Dendritic cell treated with granulocyte-macrophage colony-stimulating factor and Interleukin-4, amounts not matched to agents 40 ng/mL and 50 ng/mL, for 4 days (primary cell): ENCODE data around the gene TCP11L1.
"Not testable (repeated sequence)": the region's sequence is repeated elsewhere in the genome, so short reads cannot be mapped to it uniquely, and the experiment has no call there.

ENCODE experiments used
- H3K27ac Mint-ChIP-seq: one replicate; pipeline ENCODE4 v1.8.0; 2022; ENCODE audit warnings: mild to moderate bottlenecking, mixed read lengths
- H3K27me3 Mint-ChIP-seq: one replicate; pipeline ENCODE4 v1.8.0; 2022; ENCODE audit warnings: mild to moderate bottlenecking, mixed read lengths
- H3K36me3 Mint-ChIP-seq: one replicate; pipeline ENCODE4 v1.8.0; 2022; ENCODE audit warnings: low read depth, mixed read lengths
- H3K4me1 Mint-ChIP-seq: one replicate; pipeline ENCODE4 v1.8.0; 2022; ENCODE audit warnings: low read depth, mixed read lengths
- H3K4me3 Mint-ChIP-seq: one replicate; pipeline ENCODE4 v1.8.0; 2022; ENCODE audit warnings: mild to moderate bottlenecking, moderate library complexity, mixed read lengths
- H3K9me3 Mint-ChIP-seq: one replicate; pipeline ENCODE4 v1.8.0; 2022; ENCODE audit warnings: mixed read lengths
- intact Hi-C: fragments of 100-400 bp; cut with micrococcal nuclease; formaldehyde crosslinking; loops from one replicate; pipeline ENCODE4 v1.15.0; 2022

The TCP11L1 gene

DNA sequence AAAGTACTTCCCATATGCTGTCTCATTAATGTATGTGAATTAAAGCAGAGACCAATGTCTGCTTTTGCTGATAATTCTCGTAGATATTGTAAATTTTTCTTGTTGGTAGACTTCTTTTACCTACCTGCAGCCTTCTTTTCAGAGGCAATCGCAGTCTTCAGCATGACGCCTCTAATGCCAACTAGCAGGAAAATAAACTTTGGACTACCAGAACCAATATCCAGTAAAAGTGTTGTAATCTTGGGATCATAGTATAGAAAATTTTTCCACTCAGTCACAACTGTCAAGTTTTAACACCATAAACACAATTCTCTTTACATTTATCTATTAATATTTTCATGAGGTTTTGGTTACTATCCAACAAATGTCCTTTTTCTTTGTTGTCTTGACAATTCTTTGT, 21.4 kb upstream of the TCP11L1 start:
- H3K27me3 Mint-ChIP-seq, result peaks cover 6% of the 10 kb centered on the region

DNA sequence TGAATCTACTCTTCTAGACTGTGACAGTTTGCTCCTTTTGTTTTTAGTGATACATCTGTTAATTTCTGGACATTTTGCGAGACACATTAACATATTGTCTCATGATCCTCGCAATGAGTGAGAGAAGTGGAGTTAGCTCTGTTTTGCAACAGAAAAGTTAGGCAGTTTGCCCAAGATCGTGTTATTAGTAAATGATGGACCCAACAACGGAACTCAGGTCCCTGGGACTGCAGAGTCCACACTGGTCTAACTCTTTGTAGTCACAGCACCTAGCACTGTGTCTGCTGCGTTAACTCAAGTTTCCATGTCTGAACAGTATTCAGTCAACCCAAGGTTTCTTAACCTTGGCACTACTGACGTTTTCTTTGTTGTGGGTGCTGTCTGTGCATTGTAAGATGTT, 20.5 kb upstream of the TCP11L1 start:
- no peak overlapping the region for H3K4me3 Mint-ChIP-seq
- H3K27ac Mint-ChIP-seq, result no peak overlapping the region
- peaks cover 6% of the 10 kb centered on the region for H3K27me3 Mint-ChIP-seq
- peaks cover 10% of the 10 kb centered on the region for H3K4me1 Mint-ChIP-seq
- intact Hi-C loops, result loop anchor here (5.0 kb wide), 1 partner anchor 43 kb away; no protein-coding TSS in a partner anchor
- no peaks in the 10 kb centered on the region for H3K36me3 Mint-ChIP-seq
- no peaks in the 10 kb centered on the region for H3K9me3 Mint-ChIP-seq

More for the DNA sequence above, 21.4 kb upstream of the TCP11L1 start:
- Mint-ChIP-seq H3K4me1 (peaks cover 10% of the 10 kb centered on the region), H3K4me3 (no peak overlapping the region), H3K9me3 (no peaks in the 10 kb centered on the region), H3K27ac (no peak overlapping the region), H3K36me3 (no peaks in the 10 kb centered on the region)
- intact Hi-C loops, result loop anchor here (5.0 kb wide), 1 partner anchor 44 kb away; no protein-coding TSS in a partner anchor

DNA sequence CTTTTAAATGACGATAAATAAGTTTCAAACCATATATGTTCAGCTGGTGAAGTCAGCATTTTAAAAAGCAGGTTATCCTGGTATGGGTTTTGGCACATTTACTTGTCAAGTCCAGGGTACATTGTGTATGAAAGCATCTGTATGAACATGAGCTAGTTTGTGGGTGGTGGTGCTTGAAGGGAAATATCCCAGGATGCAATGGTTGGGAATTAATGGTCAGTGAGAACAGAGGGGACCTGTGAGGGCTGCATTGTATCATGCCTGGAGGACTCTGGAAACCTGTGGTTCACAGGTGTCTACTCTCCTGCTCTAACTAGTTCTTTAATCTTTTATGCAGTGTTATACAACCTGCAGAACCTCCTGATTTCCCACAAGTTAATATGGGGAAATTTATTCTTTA, 17.9 kb upstream of the TCP11L1 start:
- H3K27ac Mint-ChIP-seq, result no peak overlapping the region
- intact Hi-C loops, result no loop called here
- no peaks in the 10 kb centered on the region for H3K27me3 Mint-ChIP-seq
- H3K4me1 Mint-ChIP-seq, result peaks cover 7% of the 10 kb centered on the region
- no peaks in the 10 kb centered on the region for H3K36me3 Mint-ChIP-seq
- H3K4me3 Mint-ChIP-seq, result no peak overlapping the region
- no peaks in the 10 kb centered on the region for H3K9me3 Mint-ChIP-seq

DNA sequence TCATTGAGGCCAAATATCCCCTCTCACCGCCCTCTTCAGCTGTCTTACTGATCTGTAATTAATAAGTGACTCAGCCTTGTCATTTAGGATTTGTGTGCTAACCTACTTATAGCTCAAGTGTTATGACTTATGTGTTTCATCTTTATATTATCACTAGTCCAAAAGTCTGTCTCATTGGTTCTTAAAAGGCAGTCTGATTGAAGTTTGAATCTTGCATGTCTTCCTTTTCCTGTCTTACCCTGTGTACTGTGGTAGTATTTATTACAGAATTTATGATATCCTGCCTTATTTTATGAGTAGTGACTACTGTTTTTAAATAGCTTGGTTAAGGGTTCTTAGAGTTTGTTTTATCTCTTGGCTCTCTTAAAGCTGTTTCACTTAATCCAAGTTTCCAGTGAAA, 17.4 kb upstream of the TCP11L1 start:
- H3K9me3 Mint-ChIP-seq, result no peaks in the 10 kb centered on the region
- H3K4me1 Mint-ChIP-seq, result peaks cover 6% of the 10 kb centered on the region
- no peak overlapping the region for H3K27ac Mint-ChIP-seq
- H3K36me3 Mint-ChIP-seq, result no peaks in the 10 kb centered on the region
- intact Hi-C loops, result no loop called here
- H3K27me3 Mint-ChIP-seq, result no peaks in the 10 kb centered on the region
- H3K4me3 Mint-ChIP-seq, result no peak overlapping the region

DNA sequence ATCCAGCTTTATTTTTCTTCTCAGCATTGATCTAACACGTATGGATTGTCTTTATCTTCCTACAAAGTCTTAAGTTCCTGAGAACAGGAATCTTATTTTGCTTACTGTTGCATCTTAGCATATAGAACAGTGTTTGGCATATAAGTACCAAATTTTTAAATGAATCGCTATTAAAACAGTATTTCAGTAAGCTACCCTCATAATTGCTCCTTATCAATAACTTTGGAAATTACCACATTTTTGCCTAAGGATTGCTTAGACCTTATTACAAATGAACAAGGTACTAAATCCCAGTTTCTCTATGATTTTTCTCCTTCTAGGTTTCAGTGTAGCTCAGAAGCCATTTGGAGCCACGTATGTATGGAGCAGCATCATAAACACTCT, 14.0 kb upstream of the TCP11L1 start:
- Mint-ChIP-seq H3K36me3 (no peaks in the 10 kb centered on the region), H3K4me3 (no peak overlapping the region), H3K27ac (no peak overlapping the region), H3K4me1 (peaks cover 6% of the 10 kb centered on the region), H3K9me3 (no peaks in the 10 kb centered on the region), H3K27me3 (no peaks in the 10 kb centered on the region)
- intact Hi-C loops, result no loop called here

DNA sequence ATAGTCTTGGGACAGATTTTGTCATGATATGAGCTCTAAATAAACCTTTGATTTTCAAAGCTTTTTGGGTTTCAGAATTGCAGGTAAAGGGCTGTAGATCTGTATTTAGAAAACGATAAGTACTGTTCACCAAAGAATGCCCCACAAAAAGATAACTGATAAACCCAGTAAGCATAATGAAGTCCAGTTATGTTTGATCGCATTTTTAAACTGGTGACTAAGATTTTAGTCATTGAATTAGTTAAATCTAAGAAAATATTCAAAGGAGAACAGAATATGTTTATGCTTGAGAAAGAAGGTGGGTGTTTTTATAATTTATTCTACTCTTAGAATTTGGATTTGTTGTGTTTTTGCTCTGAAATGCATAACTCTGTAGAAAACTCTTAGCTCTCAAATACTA, 12.1 kb upstream of the TCP11L1 start:
- intact Hi-C loops, result no loop called here
- Mint-ChIP-seq H3K27ac (no peak overlapping the region), H3K27me3 (no peaks in the 10 kb centered on the region), H3K4me3 (no peak overlapping the region), H3K9me3 (no peaks in the 10 kb centered on the region), H3K4me1 (peaks cover 6% of the 10 kb centered on the region), H3K36me3 (no peaks in the 10 kb centered on the region)

DNA sequence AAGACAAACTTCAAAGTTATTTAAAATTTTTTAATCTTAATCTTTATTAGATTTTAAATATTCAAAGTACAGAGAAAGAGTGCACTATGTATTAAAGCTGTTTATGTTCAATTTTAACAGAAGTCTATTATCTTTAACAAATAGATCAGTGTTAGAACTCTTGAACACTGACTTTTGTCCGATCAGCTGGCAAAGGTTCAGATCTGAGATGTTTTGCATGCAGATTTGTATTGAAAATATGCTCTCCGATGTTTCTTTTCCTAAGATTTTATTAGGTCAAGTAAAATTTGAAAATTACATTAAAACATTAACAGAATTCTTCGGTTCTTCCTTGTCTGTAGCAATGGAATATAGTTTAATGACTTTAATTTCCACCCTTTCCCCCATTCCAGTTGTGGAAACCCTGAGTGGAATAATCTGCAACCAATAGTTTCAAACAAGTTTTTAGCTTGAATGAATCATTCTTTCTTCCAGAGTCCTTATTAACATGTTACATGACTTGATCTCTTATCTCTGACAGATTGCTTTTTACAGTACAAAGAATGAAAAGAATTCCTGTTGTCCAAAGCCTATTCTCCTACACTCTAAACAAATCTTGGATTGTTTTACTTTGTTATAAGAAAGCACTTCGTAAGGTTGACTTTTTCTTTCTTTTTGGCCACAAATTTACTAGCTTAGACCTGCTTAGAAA, 11.4 kb upstream of the TCP11L1 start:
- no peaks in the 10 kb centered on the region for H3K36me3 Mint-ChIP-seq
- no peak overlapping the region for H3K27ac Mint-ChIP-seq
- no peak overlapping the region for H3K4me3 Mint-ChIP-seq
- intact Hi-C loops, result no loop called here
- peaks cover 6% of the 10 kb centered on the region for H3K4me1 Mint-ChIP-seq
- no peaks in the 10 kb centered on the region for H3K27me3 Mint-ChIP-seq
- H3K9me3 Mint-ChIP-seq, result no peaks in the 10 kb centered on the region

DNA sequence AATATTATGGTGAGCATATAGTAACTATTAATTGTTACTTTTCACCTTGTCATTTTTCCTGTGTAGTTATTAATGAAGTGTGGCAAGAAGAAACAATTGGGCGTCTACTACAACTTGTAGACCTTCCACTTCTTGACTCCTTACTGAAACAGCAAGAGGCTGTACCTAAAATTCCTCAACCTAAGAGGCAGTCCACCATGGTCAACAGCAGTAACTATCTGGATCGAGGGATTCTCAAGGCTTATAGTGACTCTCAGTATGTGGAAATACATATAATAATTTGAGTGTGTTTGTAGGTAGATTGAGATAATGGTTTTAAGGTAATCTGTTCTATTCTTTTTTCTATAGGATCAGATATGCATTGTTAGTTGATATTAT, 10.8 kb upstream of the TCP11L1 start:
- Mint-ChIP-seq H3K4me3 (no peak overlapping the region), H3K9me3 (no peaks in the 10 kb centered on the region), H3K27ac (no peak overlapping the region), H3K27me3 (no peaks in the 10 kb centered on the region), H3K36me3 (no peaks in the 10 kb centered on the region), H3K4me1 (peaks cover 6% of the 10 kb centered on the region)
- intact Hi-C loops, result no loop called here

DNA sequence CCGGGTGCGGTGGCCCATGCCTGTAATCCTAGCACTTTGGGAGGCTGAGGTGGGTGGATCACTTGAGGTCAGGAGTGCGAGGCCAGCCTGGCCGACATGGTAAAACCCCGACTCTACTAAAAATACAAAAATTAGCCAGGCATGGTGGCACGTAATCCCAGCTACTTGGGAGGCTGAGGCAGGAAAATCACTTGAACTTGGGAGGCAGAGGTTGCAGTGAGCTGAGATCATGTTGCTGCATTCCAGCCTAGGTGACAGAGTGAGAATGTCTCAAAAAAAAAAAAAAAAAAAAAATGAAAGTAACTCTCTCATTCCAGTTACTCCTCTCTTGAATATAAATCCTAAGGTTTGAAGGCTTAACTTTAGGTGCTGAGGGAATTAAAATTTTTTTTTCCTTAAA, 10.2 kb upstream of the TCP11L1 start:
- intact Hi-C loops, H3K4me3 Mint-ChIP-seq, H3K9me3 Mint-ChIP-seq, H3K36me3 Mint-ChIP-seq, H3K4me1 Mint-ChIP-seq, H3K27me3 Mint-ChIP-seq, H3K27ac Mint-ChIP-seq: not testable (repeated sequence)

DNA sequence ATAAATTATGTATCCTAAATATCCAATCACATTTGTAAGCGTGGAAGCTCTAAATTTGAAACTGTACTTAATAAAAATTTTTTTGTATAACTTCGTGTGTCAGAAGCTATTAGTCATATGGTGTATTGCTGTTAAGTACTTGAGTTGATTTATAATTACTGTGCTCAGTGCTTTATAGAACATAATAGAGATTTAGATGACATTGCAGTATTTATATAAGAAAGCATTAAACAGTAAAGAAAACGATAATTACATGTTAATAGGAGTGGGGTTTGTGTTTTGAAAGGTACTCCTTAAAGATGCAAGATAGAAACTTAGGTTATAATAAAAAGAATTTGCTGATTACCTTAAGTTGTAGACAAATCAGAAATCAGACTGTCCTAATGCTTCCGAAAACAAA, 5.9 kb upstream of the TCP11L1 start:
- no peaks in the 10 kb centered on the region for H3K9me3 Mint-ChIP-seq
- peaks cover 13% of the 10 kb centered on the region for H3K4me1 Mint-ChIP-seq
- no peak overlapping the region for H3K27ac Mint-ChIP-seq
- H3K36me3 Mint-ChIP-seq, result no peaks in the 10 kb centered on the region
- intact Hi-C loops, result no loop called here
- no peak overlapping the region for H3K4me3 Mint-ChIP-seq
- peaks cover 1% of the 10 kb centered on the region for H3K27me3 Mint-ChIP-seq

DNA sequence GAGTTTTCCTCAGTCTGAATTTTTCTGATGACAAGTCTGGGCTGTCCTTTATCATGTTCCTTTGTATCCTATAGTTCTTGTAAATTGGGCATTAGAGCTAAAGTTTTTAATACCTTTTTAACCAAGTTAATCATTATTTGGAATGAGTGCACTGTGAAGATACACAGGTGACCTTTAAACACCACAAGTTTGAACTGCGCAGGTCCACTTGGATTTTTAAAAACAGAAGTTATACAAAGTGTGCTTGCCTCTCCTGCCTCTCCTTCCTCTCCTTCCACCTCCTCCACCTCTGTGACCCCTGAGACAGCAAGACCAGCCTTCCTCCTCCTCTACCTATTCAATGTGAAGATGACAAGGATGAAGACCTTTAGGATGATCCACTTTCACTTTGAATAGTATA, 4.4 kb upstream of the TCP11L1 start:
- H3K4me3 Mint-ChIP-seq, result no peak overlapping the region

DNA sequence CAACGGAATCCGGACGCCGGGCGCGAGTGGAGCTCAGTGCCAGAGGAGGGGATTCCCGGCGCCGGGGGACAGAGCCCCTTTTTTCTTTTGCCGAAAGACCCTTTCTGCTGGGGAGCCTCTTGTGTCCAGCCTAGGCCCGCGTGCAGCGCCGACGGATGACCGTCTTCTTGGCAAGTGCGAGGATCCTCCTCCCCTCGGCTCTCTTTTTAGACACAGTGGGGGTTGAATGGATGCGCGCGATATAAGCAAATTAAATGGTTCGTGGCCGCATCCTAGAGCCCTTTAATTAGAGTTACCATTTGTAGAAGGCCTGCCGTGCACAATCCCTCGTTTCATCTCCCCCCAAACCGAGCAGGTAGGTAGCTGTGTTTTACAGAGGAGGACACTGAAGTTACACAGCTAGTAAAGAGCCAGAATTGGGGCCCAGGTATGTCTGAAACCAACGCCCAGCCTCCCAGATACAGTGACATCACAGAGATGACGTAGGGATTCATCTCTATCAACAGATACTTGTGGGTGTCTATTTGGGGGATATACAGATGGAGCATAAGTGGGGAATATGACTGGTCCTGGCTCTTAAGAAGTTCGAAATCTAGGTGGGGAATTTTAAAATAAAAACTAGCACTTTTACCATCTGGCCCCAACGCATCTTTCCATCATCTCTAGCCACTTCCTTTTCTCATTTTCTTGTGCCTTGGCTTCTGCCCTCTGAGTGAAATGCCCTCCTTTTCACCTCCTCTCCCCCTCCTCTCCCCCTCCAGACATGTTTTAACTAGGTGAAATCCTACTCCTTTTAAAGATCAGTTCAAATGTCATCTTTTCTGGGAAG, 875 bp downstream of the TCP11L1 start:
- H3K27ac Mint-ChIP-seq, result peak overlapping the region; percentile 98
- H3K4me1 Mint-ChIP-seq, result peaks cover 36% of the 10 kb centered on the region
- H3K9me3 Mint-ChIP-seq, result no peaks in the 10 kb centered on the region
- intact Hi-C loops, result no loop called here
- H3K27me3 Mint-ChIP-seq, result peaks cover 1% of the 10 kb centered on the region
- H3K4me3 Mint-ChIP-seq, result peak overlapping the region; percentile 84
- H3K36me3 Mint-ChIP-seq, result peaks cover 34% of the 10 kb centered on the region

More for the DNA sequence above, 4.4 kb upstream of the TCP11L1 start:
- peaks cover 18% of the 10 kb centered on the region for H3K4me1 Mint-ChIP-seq
- peaks cover 1% of the 10 kb centered on the region for H3K27me3 Mint-ChIP-seq
- H3K36me3 Mint-ChIP-seq, result peaks cover 7% of the 10 kb centered on the region
- no peak overlapping the region for H3K27ac Mint-ChIP-seq
- H3K9me3 Mint-ChIP-seq, result no peaks in the 10 kb centered on the region
- intact Hi-C loops, result no loop called here

DNA sequence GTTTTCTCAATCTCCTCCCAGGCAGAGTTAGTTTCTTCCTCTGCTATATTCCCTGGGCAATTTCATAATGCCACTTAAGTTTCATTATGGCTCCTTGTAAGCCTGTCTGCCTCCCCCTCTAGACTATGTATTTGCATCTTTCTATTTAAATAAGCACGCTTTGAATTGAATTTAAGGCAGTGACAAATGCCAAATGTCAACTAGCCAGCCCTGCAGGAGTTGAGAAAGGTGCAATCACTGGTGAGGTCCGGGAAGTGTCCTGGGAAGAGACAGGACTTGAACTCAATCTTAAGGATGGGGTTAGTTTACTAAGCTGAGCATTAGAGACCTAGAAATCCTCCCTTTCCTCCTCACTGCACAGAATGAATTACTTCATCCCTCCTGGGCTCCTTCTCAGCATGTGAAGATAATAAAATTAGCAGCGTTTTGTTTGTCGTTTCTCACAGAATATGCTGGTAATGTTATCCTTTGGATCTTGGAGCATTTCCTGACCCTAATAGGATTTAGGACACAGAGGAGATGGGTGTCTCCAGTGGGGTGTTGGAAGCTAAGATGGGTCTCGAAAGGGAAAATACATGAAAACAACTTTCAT, 1.6 kb downstream of the TCP11L1 start:
- H3K27ac Mint-ChIP-seq, result peak overlapping the region; percentile 98
- intact Hi-C loops, result no loop called here
- no peaks in the 10 kb centered on the region for H3K9me3 Mint-ChIP-seq
- peak overlapping the region; percentile 84 for H3K4me3 Mint-ChIP-seq
- H3K4me1 Mint-ChIP-seq, result peaks cover 42% of the 10 kb centered on the region
- H3K36me3 Mint-ChIP-seq, result peaks cover 42% of the 10 kb centered on the region
- peaks cover 1% of the 10 kb centered on the region for H3K27me3 Mint-ChIP-seq

DNA sequence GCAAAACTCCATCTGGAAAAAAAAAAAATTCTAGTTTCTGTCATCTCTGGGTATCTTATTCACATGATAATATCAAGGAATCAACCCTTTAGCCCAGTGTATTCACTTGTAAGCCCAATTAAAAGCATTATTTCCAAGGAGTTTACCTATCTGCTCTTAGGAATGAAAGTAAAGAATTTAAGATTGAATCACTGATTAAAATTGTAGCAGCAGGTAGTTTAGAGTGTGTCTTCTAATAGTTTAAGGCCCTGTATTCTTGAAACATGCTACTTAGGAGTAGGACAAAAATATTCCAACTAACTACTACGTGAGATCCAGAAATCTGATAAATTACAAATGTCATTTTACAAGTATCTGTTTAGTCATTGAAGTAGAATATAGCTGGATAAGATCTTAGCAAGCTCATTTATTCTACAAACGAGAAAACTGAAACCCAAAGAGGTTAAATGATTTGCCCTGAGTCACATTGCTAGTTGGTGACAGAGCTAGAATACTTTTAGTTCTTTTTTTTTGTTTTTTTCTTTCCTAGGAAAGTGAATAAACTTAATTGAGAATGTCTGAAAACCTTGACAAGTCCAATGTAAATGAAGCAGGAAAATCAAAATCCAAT, 4.0 kb downstream of the TCP11L1 start:
- Mint-ChIP-seq H3K27me3 (no peaks in the 10 kb centered on the region), H3K4me3 (no peak overlapping the region), H3K9me3 (no peaks in the 10 kb centered on the region), H3K27ac (no peak overlapping the region), H3K36me3 (peaks cover 62% of the 10 kb centered on the region), H3K4me1 (peaks cover 41% of the 10 kb centered on the region)
- intact Hi-C loops, result no loop called here
